EL (cell line): ENCODE measurements around the gene KAZALD1.

ENCODE experiments used
- DNase-seq: peaks from one replicate; pipeline ENCODE4 v3.0.0-alpha.2; 2016

Gene KAZALD1

DNA sequence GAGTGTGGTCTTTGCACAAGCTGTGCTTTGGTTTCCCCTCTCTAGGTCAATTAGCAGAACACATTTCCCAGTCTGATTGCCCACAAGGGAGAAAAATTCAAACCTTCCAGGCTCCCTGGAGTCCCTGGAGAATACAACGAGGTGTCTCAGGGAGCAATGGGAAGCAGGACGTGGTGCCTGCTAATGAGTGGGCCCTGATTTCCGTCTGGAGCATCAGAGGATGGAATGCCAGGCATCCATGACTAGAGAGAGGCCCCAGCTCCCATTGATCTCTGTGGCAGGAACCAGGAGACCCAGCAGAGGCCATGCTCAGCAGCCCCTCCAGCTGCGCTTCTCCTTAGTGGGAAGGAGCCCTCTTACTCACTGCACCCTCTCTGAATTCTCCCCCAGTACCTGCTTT is 36.1 kb downstream of the KAZALD1 start:
- DNase-seq: peak; percentile 13

GRCh38 chr10:101099901-101100300 is 38.1 kb downstream of the KAZALD1 start:
- no peak for DNase-seq

- DNase-seq: no peak
Measured at GRCh38 chr10:101101372-101101881, 39.6 kb downstream of the KAZALD1 start.

DNA sequence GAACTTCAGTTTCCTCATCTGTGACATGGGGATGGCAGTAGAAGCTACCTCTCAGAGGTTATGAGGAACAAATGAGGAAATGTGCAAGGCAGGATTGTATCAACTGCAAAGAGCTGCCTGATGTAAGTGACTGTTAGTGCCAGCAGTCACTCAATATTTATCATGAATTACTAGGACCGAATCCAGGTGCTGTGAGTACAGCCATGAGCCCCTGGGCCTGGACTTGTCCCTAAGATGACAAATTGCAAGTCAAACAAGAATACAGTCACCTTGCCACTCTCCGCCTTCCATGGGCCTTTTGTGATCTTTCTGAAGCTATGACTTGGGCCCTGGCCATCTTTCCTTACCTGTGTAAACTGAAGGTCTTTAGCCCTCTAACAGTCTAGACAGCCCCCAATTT is 41.6 kb downstream of the KAZALD1 start:
- no peak for DNase-seq

GRCh38 chr10:101106351-101106750 is 44.6 kb downstream of the KAZALD1 start:
- no peak for DNase-seq

DNA sequence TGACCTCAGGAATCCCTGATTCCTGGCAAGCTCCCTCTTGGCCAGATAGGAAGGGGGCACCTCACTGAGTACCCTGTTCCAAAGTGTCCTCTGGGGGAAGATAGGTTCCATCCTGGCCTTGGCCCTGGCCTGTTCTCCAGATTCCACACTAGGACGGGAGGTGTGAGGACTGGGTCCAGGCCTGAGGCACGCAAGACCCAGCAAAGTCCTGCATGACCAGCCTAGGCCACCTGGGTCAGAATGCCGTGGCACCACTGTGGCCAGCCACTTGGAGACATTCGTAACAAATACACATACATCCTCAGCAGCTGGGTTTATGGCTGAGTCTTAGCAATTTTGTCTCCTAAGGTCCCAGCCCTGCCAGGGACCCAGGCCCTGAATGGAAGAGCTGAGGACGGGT is 46.0 kb downstream of the KAZALD1 start:
- no peak for DNase-seq

GRCh38 chr10:101110856-101111523 is 49.2 kb downstream of the KAZALD1 start:
- no peak for DNase-seq

DNA sequence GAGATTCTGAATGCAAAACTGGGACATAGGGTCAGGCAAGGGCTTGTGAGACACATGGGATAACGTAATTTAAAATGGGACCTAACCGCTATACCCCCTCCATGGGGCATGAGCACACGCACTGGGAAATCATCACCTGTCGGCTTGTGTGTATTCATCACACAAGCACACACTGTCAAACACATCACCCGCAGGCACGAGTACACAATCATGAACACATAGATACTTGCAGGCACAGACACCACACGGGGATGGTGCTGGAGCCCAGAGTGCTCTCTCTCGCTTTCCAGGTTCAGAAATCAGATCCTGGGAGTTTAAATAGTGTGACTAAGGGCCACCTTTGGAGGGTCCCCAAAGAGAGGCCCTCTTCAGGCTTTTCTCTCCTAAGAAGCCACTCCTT is 49.8 kb downstream of the KAZALD1 start:
- no peak for DNase-seq

DNA sequence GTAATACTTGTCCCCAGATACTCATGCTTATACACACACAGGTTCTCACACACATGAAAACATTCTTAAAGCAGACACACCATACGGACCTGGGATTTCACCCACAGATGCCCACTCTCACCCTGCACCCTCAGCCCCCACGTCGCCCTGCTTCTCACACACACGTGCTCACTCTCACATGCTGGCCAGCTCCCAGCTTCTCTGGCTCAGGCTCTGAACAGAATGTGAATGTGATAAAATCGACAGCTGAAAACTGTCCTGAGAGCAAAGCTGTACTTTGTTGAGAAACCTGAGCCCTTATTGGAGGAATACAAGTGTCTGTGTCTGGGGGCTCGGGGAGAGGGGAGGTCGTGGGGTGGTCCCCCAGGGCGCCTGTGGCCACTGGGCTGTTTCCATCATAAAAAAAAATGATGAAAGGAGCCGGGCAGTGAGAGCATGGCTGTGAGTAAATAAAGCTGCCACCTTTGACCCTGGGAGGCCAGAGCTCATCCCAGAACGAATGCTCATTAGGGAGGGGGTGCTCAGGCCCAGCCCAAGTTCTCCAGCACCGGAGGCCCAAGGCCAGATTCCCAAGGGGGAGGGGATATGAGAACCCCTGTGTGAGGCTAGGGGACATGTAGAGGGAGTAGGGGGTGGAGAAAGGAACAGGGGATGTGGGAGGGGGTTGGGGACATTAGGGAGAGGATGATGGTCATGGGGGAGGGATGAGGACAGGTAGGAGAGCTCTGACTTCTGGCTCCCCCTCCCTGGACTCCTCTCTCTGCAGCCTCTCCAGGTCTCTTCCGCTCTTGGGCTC is 51.2 kb downstream of the KAZALD1 start:
- no peak for DNase-seq

- no peak for DNase-seq
Measured at GRCh38 chr10:101113890-101114403, 52.2 kb downstream of the KAZALD1 start.

DNA sequence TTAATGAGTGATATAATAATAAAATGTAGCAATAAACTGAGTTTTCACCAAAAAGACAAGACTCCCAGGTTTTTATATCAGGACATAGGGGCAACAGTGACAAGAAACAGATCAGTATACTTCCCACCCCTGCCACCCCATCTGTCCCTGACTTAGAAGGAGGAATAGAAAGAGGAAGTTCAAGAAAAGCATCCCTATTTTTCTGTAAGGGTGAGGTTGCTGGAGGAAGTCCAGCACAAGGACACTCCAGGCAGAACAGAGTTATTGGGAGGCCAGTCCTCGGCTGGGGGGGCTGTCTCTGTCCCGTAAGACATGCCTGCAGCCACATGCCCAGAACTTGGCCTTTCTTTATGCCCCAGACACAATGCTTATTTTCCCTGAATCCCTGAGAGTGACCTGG is 52.9 kb downstream of the KAZALD1 start:
- no peak for DNase-seq
